HG02571 (cell line): ENCODE results near the gene DDIT3.

Experiments
- ATAC-seq: cut with Tn5 transposase; IDR thresholded peaks from one replicate; pipeline ENCODE4 v1.9.1; 2021; ENCODE audit warnings: mild to moderate bottlenecking, moderate library complexity; ENCODE audit not compliant: unreplicated experiment

Gene DDIT3

DNA sequence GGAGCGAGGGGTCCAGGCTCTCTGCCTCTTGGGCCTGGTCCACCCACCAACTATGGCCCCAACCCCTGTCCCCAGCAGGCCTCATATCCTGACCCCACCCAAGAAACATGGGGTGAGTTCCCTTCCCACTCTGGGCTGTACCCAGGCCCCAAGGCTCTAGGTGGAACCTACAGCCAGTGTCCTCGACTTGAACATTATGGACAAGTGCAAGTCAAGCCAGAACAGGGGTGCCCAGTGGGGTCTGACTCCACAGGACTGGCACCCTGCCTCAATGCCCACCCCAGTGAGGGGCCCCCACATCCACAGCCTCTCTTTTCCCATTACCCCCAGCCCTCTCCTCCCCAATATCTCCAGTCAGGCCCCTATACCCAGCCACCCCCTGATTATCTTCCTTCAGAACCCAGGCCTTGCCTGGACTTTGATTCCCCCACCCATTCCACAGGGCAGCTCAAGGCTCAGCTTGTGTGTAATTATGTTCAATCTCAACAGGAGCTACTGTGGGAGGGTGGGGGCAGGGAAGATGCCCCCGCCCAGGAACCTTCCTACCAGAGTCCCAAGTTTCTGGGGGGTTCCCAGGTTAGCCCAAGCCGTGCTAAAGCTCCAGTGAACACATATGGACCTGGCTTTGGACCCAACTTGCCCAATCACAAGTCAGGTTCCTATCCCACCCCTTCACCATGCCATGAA lies 49.2 kb downstream of the DDIT3 start:
- no peak for ATAC-seq

DNA sequence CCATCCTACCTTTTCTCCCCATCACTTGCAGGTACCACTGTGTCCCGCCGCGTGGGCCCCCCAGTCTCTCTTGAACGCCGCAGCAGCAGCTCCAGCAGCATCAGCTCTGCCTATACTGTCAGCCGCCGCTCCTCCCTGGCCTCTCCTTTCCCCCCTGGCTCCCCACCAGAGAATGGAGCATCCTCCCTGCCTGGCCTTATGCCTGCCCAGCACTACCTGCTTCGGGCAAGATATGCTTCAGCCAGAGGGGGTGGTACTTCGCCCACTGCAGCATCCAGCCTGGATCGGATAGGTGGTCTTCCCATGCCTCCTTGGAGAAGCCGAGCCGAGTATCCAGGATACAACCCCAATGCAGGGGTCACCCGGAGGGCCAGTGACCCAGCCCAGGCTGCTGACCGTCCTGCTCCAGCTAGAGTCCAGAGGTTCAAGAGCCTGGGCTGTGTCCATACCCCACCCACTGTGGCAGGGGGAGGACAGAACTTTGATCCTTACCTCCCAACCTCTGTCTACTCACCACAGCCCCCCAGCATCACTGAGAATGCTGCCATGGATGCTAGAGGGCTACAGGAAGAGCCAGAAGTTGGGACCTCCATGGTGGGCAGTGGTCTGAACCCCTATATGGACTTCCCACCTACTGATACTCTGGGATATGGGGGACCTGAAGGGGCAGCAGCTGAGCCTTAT lies 49.9 kb downstream of the DDIT3 start:
- ATAC-seq = no peak

DNA sequence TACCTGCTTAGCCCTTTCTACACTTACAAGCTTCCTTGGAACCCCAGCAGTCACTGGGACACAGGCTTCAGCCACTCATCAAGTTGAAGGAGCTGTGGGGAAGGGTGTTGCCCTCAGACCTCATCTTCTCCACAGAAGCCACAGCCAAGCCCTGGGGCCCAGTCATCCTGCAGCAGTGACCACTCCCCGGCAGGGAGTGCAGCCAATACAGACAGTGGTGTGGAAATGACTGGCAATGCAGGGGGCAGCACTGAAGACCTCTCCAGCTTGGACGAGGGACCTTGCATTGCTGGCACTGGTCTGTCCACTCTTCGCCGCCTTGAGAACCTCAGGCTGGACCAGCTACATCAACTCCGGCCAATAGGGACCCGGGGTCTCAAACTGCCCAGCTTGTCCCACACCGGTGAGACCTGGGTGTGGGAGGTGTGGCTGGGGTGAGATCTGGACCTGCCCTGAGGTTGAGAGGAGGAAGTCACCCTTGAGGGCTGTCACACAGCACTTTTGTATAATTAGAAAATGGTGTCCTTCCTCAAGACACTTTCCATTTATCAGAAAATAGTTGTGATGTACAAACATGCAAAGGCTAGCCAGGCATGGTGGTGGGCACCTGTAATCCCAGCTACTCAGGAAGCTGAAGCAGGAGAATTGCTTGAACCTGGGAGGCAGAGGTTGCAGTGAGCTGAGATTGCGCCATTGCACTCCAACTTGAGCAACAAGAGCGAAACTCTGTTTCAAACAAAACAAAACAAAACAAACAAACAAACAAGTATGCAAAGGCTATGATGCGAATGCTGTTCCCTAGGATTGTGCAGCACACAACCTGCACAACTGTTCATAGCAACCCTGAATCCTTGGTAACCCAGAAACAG lies 50.8 kb downstream of the DDIT3 start:
- no peak for ATAC-seq

- ATAC-seq = no peak
These were observed 52.4 kb downstream of the DDIT3 start for GRCh38 chr12:57467915-57468314.

DNA sequence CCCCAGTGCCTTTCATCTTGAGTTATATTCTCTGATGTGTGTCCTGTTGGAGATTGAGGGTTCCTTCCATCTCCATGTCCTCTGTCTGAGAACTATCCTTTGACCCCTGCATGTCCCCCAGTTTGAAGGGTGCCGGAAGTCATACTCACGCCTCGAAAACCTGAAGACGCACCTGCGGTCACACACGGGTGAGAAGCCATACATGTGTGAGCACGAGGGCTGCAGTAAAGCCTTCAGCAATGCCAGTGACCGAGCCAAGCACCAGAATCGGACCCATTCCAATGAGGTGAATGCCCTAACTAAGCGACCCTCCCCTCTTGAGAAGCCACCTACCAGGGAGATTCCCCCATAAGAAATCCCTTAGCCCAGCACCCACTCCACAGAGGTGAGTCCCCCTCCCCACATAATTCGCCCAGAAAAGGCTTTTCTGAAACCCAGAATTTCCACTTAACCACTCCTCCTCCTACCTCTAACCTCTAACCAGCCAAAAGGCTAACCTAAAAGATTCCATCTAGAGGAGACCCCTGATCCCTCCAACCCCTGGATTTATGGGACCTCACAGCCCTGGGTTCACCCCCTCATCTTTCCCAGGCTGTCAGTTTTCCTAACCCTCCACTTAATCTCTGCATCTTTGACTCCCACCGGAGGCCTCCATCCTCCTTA lies 53.0 kb downstream of the DDIT3 start:
- ATAC-seq = no peak
